Measurements from ENCODE around the gene NOP9.

The NOP9 gene

DNA sequence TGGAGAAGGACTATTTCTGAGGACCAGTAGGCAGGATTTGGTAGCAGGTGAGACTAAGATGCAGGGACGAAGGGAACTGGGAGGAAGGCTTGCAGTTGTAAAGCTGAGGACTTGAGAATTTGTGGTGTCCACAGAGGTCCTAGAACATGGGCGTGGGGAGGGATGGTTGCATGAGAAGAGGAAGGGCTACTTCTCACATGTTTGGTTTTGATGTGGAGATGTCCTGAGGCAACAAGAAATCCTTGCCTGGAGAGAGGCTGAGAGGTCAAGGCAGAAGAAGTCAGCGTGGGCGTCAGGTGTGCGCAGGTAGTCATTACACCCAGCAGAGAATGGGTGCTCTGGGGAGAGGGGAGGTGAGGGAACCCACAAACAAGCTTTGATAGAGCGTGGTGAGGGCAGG is 22.6 kb upstream of the NOP9 start:
- Mint-ChIP-seq H3K4me1 (peaks cover 7% of the 10 kb centered on the region), H3K27ac (no peak overlapping the region), H3K4me3 (no peak overlapping the region), H3K27me3 (ENCODE audit: low read depth) (no peaks in the 10 kb centered on the region), H3K36me3 (ENCODE audit: low read depth) (no peaks in the 10 kb centered on the region), H3K9me3 (no peaks in the 10 kb centered on the region)
- TF ChIP-seq, protein P1, sequence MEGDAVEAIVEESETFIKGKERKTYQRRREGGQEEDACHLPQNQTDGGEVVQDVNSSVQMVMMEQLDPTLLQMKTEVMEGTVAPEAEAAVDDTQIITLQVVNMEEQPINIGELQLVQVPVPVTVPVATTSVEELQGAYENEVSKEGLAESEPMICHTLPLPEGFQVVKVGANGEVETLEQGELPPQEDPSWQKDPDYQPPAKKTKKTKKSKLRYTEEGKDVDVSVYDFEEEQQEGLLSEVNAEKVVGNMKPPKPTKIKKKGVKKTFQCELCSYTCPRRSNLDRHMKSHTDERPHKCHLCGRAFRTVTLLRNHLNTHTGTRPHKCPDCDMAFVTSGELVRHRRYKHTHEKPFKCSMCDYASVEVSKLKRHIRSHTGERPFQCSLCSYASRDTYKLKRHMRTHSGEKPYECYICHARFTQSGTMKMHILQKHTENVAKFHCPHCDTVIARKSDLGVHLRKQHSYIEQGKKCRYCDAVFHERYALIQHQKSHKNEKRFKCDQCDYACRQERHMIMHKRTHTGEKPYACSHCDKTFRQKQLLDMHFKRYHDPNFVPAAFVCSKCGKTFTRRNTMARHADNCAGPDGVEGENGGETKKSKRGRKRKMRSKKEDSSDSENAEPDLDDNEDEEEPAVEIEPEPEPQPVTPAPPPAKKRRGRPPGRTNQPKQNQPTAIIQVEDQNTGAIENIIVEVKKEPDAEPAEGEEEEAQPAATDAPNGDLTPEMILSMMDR (IDR thresholded peaks at IDR 0.05; ENCODE audit: unreplicated experiment in 3 of 3), result no peak

DNA sequence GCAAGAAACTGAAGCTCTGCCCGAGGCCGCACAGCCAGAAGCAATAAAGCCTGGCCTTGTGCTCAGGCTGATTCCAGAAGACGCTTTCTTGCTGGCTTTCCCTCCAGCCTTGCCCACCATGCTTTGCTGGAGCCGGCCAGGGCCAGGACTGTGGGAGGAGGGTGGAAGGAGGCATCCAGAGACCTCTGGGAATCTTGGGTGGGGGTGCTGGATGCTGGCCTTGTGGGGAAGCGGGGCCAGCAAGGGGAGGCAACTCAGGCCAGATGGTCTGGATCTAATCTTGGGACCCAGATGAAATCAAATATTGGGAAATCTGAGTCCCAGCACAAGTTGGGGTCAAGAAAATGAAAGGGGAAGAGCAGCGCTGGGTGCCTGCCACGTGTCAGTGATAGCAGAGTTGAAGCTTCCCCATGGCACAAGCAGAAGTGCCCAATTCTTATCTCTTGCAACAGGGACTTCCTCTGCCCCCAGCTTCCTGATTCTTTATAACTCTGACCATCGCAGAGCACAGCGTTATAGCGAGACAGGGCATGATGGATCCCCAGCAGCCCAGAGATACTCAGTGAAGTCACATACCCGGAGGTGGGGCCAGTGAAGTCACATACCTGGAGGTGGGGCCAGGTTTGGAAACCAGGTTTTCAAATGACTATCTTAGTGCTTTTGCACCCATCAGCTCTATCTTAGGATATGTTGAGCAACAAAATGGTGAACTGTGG is 21.9 kb upstream of the NOP9 start:
- H3K4me3 Mint-ChIP-seq, result no peak overlapping the region
- H3K27me3 Mint-ChIP-seq (ENCODE audit: low read depth), result no peaks in the 10 kb centered on the region
- H3K27ac Mint-ChIP-seq, result no peak overlapping the region
- TF ChIP-seq, protein P1 (IDR thresholded peaks at IDR 0.05; ENCODE audit: unreplicated experiment in 3 of 3), result no peak
- H3K9me3 Mint-ChIP-seq, result no peaks in the 10 kb centered on the region
- no peaks in the 10 kb centered on the region for H3K4me1 Mint-ChIP-seq
- H3K36me3 Mint-ChIP-seq (ENCODE audit: low read depth), result no peaks in the 10 kb centered on the region

DNA sequence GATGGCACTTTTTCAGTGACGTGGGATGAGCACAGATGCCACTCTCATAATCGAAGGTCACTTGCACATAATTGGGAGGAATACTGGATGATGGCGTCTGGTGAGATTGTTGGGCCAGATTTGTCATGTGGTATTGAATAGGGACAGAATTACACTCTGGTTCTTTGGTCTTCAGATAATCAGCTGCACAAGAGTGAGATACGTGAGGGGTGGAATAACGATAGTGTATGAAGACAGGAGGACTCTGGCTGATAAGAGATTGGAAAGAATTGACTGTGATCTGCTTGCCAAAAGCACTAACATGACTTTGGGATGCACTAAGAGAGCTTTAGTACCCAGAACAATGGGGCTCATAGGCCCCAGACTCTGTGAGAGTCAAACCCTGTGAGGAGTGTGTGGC is 21.2 kb upstream of the NOP9 start:
- Mint-ChIP-seq H3K27me3 (ENCODE audit: low read depth) (no peaks in the 10 kb centered on the region), H3K27ac (no peak overlapping the region), H3K4me3 (no peak overlapping the region), H3K36me3 (ENCODE audit: low read depth) (no peaks in the 10 kb centered on the region), H3K9me3 (no peaks in the 10 kb centered on the region), H3K4me1 (no peaks in the 10 kb centered on the region)
- TF ChIP-seq, protein P1 (IDR thresholded peaks at IDR 0.05; ENCODE audit: unreplicated experiment in 3 of 3), result no peak

DNA sequence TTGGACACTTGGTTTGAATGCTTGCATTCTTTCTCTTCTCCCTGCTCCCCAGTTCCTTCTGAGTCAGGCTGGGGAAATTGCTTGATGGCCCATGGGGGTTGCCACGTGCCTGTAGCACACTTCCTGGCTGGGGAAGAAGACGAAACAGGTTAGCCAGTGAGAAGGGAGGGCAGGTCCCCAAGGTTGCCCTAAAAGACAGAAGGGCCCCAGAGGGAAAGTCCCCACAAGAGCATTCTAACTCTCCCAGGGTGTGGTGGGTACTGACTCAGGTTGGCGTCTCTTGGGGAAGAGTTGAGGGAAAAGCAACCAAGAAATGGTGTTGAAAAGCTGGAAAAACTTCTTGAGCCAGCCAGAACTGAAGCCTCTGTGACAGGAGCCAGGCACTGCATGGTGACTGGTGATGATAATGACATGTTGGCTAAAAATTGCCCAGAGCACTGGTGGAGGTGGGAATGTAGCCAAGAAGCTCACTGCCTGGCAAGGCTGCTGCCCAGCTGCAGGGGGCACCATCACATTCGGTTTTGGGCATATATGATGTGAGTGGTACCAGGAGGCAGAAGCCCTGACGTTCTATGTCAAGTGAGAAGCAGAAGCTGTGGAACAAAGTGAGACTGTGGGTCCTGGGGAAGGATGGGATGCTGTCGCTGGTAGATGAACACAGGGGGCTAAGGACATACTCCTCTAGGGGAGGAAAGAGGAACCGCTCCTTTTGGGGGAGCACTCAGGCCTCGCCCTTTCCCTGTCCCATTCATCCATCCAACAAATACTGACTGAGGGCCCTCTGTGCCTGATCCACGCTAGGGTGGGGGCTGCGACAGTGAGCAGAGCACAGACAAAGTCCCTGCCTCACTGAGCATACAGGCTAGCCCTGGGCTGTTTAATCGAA is 20.1 kb upstream of the NOP9 start:
- TF ChIP-seq, protein P1 (IDR thresholded peaks at IDR 0.05; ENCODE audit: unreplicated experiment in 3 of 3), result no peak

DNA sequence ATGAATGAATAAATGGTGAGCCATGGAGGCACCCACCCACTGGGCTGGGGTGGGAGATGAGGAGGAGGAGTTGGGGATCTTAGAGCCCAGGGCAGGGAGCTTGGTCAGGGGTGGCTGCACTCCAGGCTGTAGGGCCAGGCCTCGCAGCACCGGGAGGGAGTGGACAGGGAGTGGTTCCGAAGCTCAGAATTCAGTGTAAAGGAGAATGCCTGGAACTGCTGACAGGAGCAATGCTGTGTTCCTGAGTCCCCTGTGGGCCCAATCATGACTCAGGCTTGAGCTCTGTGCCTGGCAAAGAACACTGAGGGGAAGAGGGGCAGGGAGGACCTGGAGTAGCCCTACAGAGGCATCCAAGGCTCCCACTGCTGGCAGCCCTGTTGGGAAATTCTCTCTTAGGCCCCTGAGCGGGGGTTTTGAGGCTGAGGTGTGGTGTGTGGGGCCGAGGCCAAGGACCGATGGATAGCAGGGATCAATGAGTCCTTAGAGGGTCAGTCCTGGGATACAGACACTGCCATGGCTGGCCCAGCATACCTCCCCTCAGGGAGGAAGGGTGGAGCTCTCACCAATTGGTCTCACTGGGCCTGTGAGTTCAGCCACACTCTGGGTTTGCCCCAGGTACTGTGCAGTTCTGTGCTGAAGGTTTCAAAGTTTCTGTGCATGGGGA is 18.7 kb upstream of the NOP9 start:
- Mint-ChIP-seq H3K27me3 (ENCODE audit: low read depth) (no peaks in the 10 kb centered on the region), H3K4me3 (no peak overlapping the region), H3K27ac (no peak overlapping the region), H3K36me3 (ENCODE audit: low read depth) (no peaks in the 10 kb centered on the region), H3K9me3 (no peaks in the 10 kb centered on the region), H3K4me1 (no peaks in the 10 kb centered on the region)
- TF ChIP-seq, protein P1 (IDR thresholded peaks at IDR 0.05; ENCODE audit: unreplicated experiment in 3 of 3), result no peak

More for the DNA sequence above, 20.1 kb upstream of the NOP9 start:
- Mint-ChIP-seq H3K4me3 (no peak overlapping the region), H3K27me3 (ENCODE audit: low read depth) (no peaks in the 10 kb centered on the region), H3K27ac (no peak overlapping the region), H3K9me3 (no peaks in the 10 kb centered on the region), H3K36me3 (ENCODE audit: low read depth) (no peaks in the 10 kb centered on the region), H3K4me1 (no peaks in the 10 kb centered on the region)
